Activated T-cell treated with anti-CD3 and anti-CD28 coated beads, Interleukin-2, amount 50 U/mL, for 4 hours (primary cell): ENCODE measurements around the gene INPPL1. TPM values are rescaled to one million over a fixed set of nuclear protein-coding genes. Genes with fewer than 3 reads are reported as not detected.
"Not testable (repeated sequence)": the region's sequence is repeated elsewhere in the genome, so short reads cannot be mapped to it uniquely, and the experiment has no call there.

Experiments used
- ATAC-seq, 2 donors: fragments of 200-7000 bp; cut with Tn5 transposase; one replicate each; pipeline ENCODE4 v1.10.0; 2021
- DNase-seq: peaks from one replicate; pipeline ENCODE4 v3.0.0-alpha.2; 2020
- H3K27me3 Mint-ChIP-seq: one replicate; pipeline ENCODE4 v1.8.0; 2021; ENCODE audit warnings: low read depth, mixed read lengths
- H3K36me3 Mint-ChIP-seq: one replicate; pipeline ENCODE4 v1.8.0; 2022; ENCODE audit warnings: mixed read lengths; ENCODE audit not compliant: insufficient read depth
- H3K4me1 Mint-ChIP-seq: one replicate; pipeline ENCODE4 v1.8.0; 2021; ENCODE audit warnings: low read depth, mixed read lengths
- H3K4me3 Mint-ChIP-seq: one replicate; pipeline ENCODE4 v1.8.0; 2021; ENCODE audit warnings: mild to moderate bottlenecking, moderate library complexity, mixed read lengths
- H3K9me3 Mint-ChIP-seq: one replicate; pipeline ENCODE4 v1.8.0; 2021; ENCODE audit warnings: mixed read lengths
- total RNA-seq, 3 donors: library from RNA; stranded (reverse); gene quantifications; one replicate each; pipeline ENCODE4 v1.2.1, GENCODE V29; 2021

The INPPL1 gene
- total RNA-seq, 3 donors from 2014 or later: 69.5 to 90.2 (median 79.5) TPM

DNA sequence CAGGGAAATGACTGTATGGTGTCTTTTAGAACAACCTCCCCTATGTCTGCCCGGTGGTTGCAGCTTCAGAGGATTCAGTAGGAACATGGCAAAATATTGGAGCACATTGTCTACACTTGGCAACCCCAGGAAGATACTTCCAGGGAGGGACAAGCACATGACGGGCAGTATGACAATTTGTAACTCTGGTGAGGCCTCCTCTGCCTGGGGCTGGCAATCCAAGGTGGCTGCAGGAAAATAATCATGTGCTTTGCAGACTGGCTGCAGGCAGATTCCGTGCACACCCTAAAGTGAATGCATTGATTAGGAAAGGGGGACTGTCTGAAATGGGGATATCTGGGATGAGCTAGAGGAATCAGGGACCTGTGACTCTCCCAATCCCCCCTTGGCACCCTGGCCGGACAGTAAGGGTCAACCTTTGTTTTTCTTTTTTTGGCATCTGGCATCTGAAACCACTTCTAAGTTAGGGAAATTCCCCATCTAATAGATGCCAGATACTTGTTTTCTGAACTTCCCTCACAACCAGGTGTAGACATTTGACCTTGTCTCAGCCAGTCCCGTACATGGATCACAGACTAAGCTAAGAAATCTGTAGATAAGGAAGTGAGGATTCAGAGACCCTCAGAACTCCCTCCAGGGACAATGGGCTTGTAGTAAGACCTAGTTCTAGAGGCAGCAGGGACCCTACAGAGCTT is 29.9 kb downstream of the INPPL1 start:
- DNase-seq (no peak), ATAC-seq (no peak)
- H3K4me3 Mint-ChIP-seq: no peak overlapping the region
- no peaks in the 10 kb centered on the region for H3K9me3 Mint-ChIP-seq
- H3K27me3 Mint-ChIP-seq: peaks cover 26% of the 10 kb centered on the region
- no peaks in the 10 kb centered on the region for H3K4me1 Mint-ChIP-seq
- no peaks in the 10 kb centered on the region for H3K36me3 Mint-ChIP-seq

DNA sequence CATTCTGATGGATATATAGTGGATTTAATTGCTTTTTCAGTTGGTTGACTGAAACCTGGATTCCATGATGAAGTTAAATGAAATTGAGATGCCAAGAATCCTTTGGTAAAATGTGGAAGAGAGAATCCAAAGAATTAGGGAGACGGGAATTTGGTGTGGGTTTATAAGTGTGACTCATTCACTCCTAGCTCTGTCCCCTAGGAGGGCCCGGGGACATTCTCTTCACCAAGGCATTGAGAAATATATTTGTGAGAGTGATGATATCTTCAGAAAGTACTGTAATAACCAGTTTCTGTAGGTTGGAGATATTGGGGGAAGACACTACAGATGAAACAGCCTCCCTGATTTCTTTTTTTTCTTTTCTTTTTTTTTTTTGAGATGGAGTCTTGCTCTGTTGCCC is 33.0 kb downstream of the INPPL1 start:
- Mint-ChIP-seq H3K9me3 (no peaks in the 10 kb centered on the region), H3K4me1 (no peaks in the 10 kb centered on the region), H3K36me3 (no peaks in the 10 kb centered on the region), H3K4me3 (no peak overlapping the region), H3K27me3 (peaks cover 9% of the 10 kb centered on the region)
- DNase-seq (no peak), ATAC-seq (no peak)

GRCh38 chr11:72259490-72259889 is 34.9 kb downstream of the INPPL1 start:
- ATAC-seq (no peak), DNase-seq (no peak)
- Mint-ChIP-seq H3K4me3 (no peak overlapping the region), H3K4me1 (no peaks in the 10 kb centered on the region), H3K9me3 (no peaks in the 10 kb centered on the region), H3K36me3 (no peaks in the 10 kb centered on the region), H3K27me3 (peaks cover 11% of the 10 kb centered on the region)

DNA sequence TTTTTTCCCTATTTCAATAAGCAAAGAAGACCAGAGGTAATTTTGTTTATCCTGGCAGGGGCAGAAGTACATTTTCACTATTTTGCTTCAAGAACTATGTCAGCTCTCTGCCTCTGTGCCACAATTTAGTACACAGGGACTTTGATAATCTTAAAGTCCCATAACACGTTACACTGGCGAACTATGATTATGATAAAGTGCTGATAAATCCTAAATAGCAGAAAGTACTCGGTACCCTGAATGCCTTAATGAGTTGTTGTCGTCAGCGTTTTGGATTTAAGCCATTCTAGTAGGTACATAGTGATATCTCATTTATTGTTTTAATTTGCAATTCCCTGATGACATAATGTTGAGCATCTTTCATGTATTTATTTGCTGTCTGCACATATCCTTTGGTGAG is 36.0 kb downstream of the INPPL1 start:
- no peak for DNase-seq
- ATAC-seq: no peak
- H3K9me3 Mint-ChIP-seq: no peaks in the 10 kb centered on the region
- peaks cover 8% of the 10 kb centered on the region for H3K27me3 Mint-ChIP-seq
- H3K36me3 Mint-ChIP-seq: no peaks in the 10 kb centered on the region
- H3K4me3 Mint-ChIP-seq: no peak overlapping the region
- no peaks in the 10 kb centered on the region for H3K4me1 Mint-ChIP-seq

GRCh38 chr11:72263361-72263760 is 38.8 kb downstream of the INPPL1 start:
- H3K27me3 Mint-ChIP-seq: peaks cover 10% of the 10 kb centered on the region
- no peaks in the 10 kb centered on the region for H3K4me1 Mint-ChIP-seq
- no peaks in the 10 kb centered on the region for H3K9me3 Mint-ChIP-seq
- no peak for ATAC-seq
- no peak for DNase-seq
- H3K4me3 Mint-ChIP-seq: no peak overlapping the region
- no peaks in the 10 kb centered on the region for H3K36me3 Mint-ChIP-seq

GRCh38 chr11:72265951-72266350 is 41.4 kb downstream of the INPPL1 start:
- Mint-ChIP-seq H3K36me3 (no peaks in the 10 kb centered on the region), H3K9me3 (no peaks in the 10 kb centered on the region)

GRCh38 chr11:72266960-72267359 is 42.4 kb downstream of the INPPL1 start:
- not testable (repeated sequence) for H3K36me3 Mint-ChIP-seq, H3K4me3 Mint-ChIP-seq, ATAC-seq, DNase-seq, H3K4me1 Mint-ChIP-seq, H3K9me3 Mint-ChIP-seq
- peaks cover 16% of the 10 kb centered on the region for H3K27me3 Mint-ChIP-seq

More at GRCh38 chr11:72265951-72266350, 41.4 kb downstream of the INPPL1 start:
- ATAC-seq (no peak), DNase-seq (no peak)
- H3K27me3 Mint-ChIP-seq: peaks cover 13% of the 10 kb centered on the region
- no peak overlapping the region for H3K4me3 Mint-ChIP-seq
- no peaks in the 10 kb centered on the region for H3K4me1 Mint-ChIP-seq

DNA sequence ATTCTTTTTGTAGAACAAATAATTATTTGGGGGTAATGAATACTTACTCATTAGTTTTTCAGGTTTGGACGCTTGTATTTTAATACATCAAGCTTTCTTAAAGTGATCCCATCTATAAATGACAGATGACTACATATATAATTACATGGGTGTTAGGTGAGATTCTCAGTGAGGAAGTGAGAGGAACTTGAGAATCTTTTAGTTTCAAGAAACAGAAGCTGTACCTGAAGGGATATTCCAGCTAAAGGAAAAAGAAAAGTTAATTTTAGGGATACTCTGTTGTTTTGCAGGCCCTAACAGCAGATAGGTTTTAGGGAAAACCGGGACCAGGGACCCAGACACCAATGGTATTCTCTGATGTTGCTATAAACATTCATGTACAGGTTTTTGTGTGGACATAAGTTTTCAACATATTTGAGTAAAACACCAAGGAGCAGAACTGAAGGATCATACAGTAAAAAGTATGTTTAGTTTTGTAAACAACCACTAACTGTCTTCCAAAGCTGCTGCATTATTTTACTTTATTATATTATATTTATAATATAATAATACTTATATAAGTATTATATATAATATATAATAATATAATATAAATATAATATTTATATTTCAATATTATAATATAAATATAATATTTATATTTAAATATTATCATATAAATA is 43.5 kb downstream of the INPPL1 start:
- Mint-ChIP-seq H3K36me3 (no peaks in the 10 kb centered on the region), H3K27me3 (peaks cover 13% of the 10 kb centered on the region), H3K4me3 (no peak overlapping the region), H3K9me3 (no peaks in the 10 kb centered on the region), H3K4me1 (no peaks in the 10 kb centered on the region)
- ATAC-seq: no peak
- no peak for DNase-seq

GRCh38 chr11:72271980-72272379 is 47.4 kb downstream of the INPPL1 start:
- Mint-ChIP-seq H3K36me3 (no peaks in the 10 kb centered on the region), H3K4me3 (no peak overlapping the region), H3K27me3 (peaks cover 11% of the 10 kb centered on the region), H3K4me1 (peaks cover 4% of the 10 kb centered on the region), H3K9me3 (no peaks in the 10 kb centered on the region)
- DNase-seq: no peak
- no peak for ATAC-seq

GRCh38 chr11:72274435-72274834 is 49.9 kb downstream of the INPPL1 start:
- DNase-seq (no peak), ATAC-seq (no peak)
- Mint-ChIP-seq H3K9me3 (no peaks in the 10 kb centered on the region), H3K27me3 (peaks cover 15% of the 10 kb centered on the region), H3K4me1 (peaks cover 4% of the 10 kb centered on the region), H3K36me3 (no peaks in the 10 kb centered on the region), H3K4me3 (no peak overlapping the region)

DNA sequence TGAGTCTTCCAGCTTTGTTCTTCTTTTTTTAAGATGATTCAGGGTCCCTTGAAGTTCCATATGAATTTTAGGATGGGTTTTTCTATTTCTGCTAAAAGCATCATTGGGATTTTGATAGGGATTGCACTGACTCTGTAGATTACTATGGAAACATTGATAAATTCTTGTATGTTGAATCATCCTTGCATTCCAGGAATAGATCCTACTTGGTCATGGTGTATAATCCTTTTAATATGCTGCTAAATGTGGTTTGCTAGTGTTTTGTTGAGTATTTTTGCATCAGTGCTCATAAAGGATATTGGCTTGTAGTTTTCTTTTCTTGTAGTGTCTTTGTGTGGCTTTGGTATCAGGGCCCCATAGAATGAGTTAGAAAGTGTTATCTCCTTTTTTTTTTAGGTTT is 54.3 kb downstream of the INPPL1 start:
- H3K9me3 Mint-ChIP-seq: no peaks in the 10 kb centered on the region
- DNase-seq: no peak
- H3K4me3 Mint-ChIP-seq: no peak overlapping the region
- ATAC-seq: no peak
- H3K4me1 Mint-ChIP-seq: no peaks in the 10 kb centered on the region
- peaks cover 17% of the 10 kb centered on the region for H3K27me3 Mint-ChIP-seq
- H3K36me3 Mint-ChIP-seq: no peaks in the 10 kb centered on the region

- no peaks in the 10 kb centered on the region for H3K9me3 Mint-ChIP-seq
- no peaks in the 10 kb centered on the region for H3K36me3 Mint-ChIP-seq
- DNase-seq (no peak), ATAC-seq (no peak)
- peaks cover 18% of the 10 kb centered on the region for H3K27me3 Mint-ChIP-seq
- H3K4me3 Mint-ChIP-seq: no peak overlapping the region
- H3K4me1 Mint-ChIP-seq: no peaks in the 10 kb centered on the region
Measured at GRCh38 chr11:72280037-72280436, 55.5 kb downstream of the INPPL1 start.

- Mint-ChIP-seq H3K36me3 (no peaks in the 10 kb centered on the region), H3K9me3 (no peaks in the 10 kb centered on the region)
Measured at GRCh38 chr11:72280726-72281315, 56.3 kb downstream of the INPPL1 start.

GRCh38 chr11:72283947-72284346 is 59.4 kb downstream of the INPPL1 start:
- H3K9me3 Mint-ChIP-seq: no peaks in the 10 kb centered on the region
- H3K27me3 Mint-ChIP-seq: peaks cover 11% of the 10 kb centered on the region
- DNase-seq (no peak), ATAC-seq (no peak)
- H3K4me1 Mint-ChIP-seq: no peaks in the 10 kb centered on the region
- H3K4me3 Mint-ChIP-seq: no peak overlapping the region
- no peaks in the 10 kb centered on the region for H3K36me3 Mint-ChIP-seq

More at GRCh38 chr11:72280726-72281315, 56.3 kb downstream of the INPPL1 start:
- Mint-ChIP-seq H3K4me3 (no peak overlapping the region), H3K27me3 (peaks cover 18% of the 10 kb centered on the region), H3K4me1 (no peaks in the 10 kb centered on the region)
- DNase-seq (no peak), ATAC-seq (no peak)

GRCh38 chr11:72287293-72287692 is 62.7 kb downstream of the INPPL1 start:
- peaks cover 5% of the 10 kb centered on the region for H3K27me3 Mint-ChIP-seq
- DNase-seq (no peak), ATAC-seq (no peak)
- H3K9me3 Mint-ChIP-seq: no peaks in the 10 kb centered on the region
- peaks cover 2% of the 10 kb centered on the region for H3K4me1 Mint-ChIP-seq
- H3K4me3 Mint-ChIP-seq: no peak overlapping the region
- peaks cover 3% of the 10 kb centered on the region for H3K36me3 Mint-ChIP-seq
